Measurements from ENCODE around the gene INTS12. TPM values are rescaled to one million over a fixed set of nuclear protein-coding genes. Genes with fewer than 3 reads are reported as not detected.

INTS12 gene
- total and polyA plus RNA-seq, 2 of the 8 experiments (the other 6 are each of a cell fraction or from before 2014, with no cell fraction given): 12.3 to 14.1 TPM

GRCh38 chr4:105670684-105671083, 37.8 kb downstream of the INTS12 start:
- Histone ChIP-seq H3K9ac (replicated peaks in 1 of 4; ENCODE audit: extremely low read depth in 1 of 4, low read depth in 3 of 4, low read length in 3 of 4) (no peak overlapping the region), H3K9me3 (ENCODE audit: insufficient read depth in 2 of 2, low read depth in 1 of 2, low read length in 1 of 2) (no peaks in the 10 kb centered on the region), H3K14ac (ENCODE audit: insufficient read length) (no peak overlapping the region), H2BK120ac (replicated peaks; ENCODE audit: low read depth, low read length) (no peak overlapping the region), H2BK15ac (ENCODE audit: low read length) (no peak overlapping the region), H3K4me3 (ENCODE audit: extremely low read depth in 1 of 4, insufficient read depth in 2 of 4, low read depth in 3 of 4, low read length in 4 of 4) (no peak overlapping the region), H3K4me2 (ENCODE audit: insufficient read depth in 1 of 2, low read depth in 2 of 2, low read length in 2 of 2) (no peak overlapping the region), H3K79me2 (ENCODE audit: control insufficient read depth in 1 of 2, insufficient read depth in 2 of 2, low read length in 2 of 2) (no peaks in the 10 kb centered on the region), H3K18ac (ENCODE audit: extremely low read depth, low read length) (no peak overlapping the region), H3K23me2 (ENCODE audit: low read depth, low read length) (no peaks in the 10 kb centered on the region), H2AK5ac (ENCODE audit: low read depth, low read length) (no peak overlapping the region), H3K36me3 (ENCODE audit: control insufficient read depth in 2 of 4, insufficient read depth in 4 of 4, low read length in 3 of 4) (no peaks in the 10 kb centered on the region), H2BK12ac (ENCODE audit: low read depth, low read length) (no peak overlapping the region), H4K91ac (replicated peaks; ENCODE audit: insufficient read length, low read length) (no peak overlapping the region), H4K20me1 (replicated peaks in 1 of 2; ENCODE audit: control insufficient read depth in 1 of 2, insufficient read depth in 2 of 2, low read length in 2 of 2) (no peaks in the 10 kb centered on the region), H3K27me3 (replicated peaks in 1 of 4; ENCODE audit: control insufficient read depth in 3 of 4, extremely low read depth in 1 of 4, insufficient read depth in 3 of 4, low read length in 3 of 4) (no peaks in the 10 kb centered on the region), H3K27ac (ENCODE audit: low read depth, low read length) (no peak overlapping the region), H3K56ac (replicated peaks; ENCODE audit: insufficient read length, low read depth, low read length) (no peak overlapping the region), H3K4ac (replicated peaks; ENCODE audit: insufficient read length, low read depth, low read length) (no peak overlapping the region), H4K8ac (ENCODE audit: extremely low read depth, insufficient read depth, low read length) (no peak overlapping the region), H4K5ac (ENCODE audit: insufficient read length, low read depth, low read length) (no peak overlapping the region), H2BK20ac (ENCODE audit: low read length) (no peak overlapping the region), H3K4me1 (replicated peaks in 1 of 4; ENCODE audit: control insufficient read depth in 3 of 4, insufficient read depth in 4 of 4, low read length in 3 of 4) (no peaks in the 10 kb centered on the region), H2BK5ac (ENCODE audit: low read depth, low read length) (no peak overlapping the region), H3K79me1 (ENCODE audit: low read depth, low read length) (no peaks in the 10 kb centered on the region), H3K23ac (ENCODE audit: insufficient read length) (no peak overlapping the region), H2AFZ (ENCODE audit: low read length) (no peak overlapping the region)
- TF ChIP-seq RBBP5 (IDR thresholded peaks at IDR 0.05; ENCODE audit: borderline replicate concordance, low read depth, low read length) (no peak), SRF (IDR thresholded peaks at IDR 0.05; ENCODE audit: low read depth, low read length) (no peak), TCF12 (IDR thresholded peaks at IDR 0.05; ENCODE audit: low read depth, low read length) (no peak), EGR1 (IDR thresholded peaks at IDR 0.05; ENCODE audit: borderline replicate concordance, low read depth, low read length) (no peak), BACH1 (IDR thresholded peaks at IDR 0.05; ENCODE audit: low read length) (no peak), RFX5 (IDR thresholded peaks at IDR 0.05; ENCODE audit: borderline replicate concordance, low read depth, low read length) (no peak), USF2 (IDR thresholded peaks at IDR 0.05; ENCODE audit: low read length) (no peak), RXRA (IDR thresholded peaks at IDR 0.05; ENCODE audit: insufficient read depth, low read depth, low read length) (no peak)
- TF ChIP-seq, protein P1, sequence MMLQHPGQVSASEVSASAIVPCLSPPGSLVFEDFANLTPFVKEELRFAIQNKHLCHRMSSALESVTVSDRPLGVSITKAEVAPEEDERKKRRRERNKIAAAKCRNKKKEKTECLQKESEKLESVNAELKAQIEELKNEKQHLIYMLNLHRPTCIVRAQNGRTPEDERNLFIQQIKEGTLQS (IDR thresholded peaks at IDR 0.05; ENCODE audit: insufficient read depth, low read depth, low read length): no peak
- no peak for DNase-seq (ENCODE audit: low read depth in 1 of 2, low spot score in 2 of 2)
- ChIA-PET POLR2A (ENCODE audit: partially characterized antibody) (no interaction called here), CTCF (ENCODE audit: partially characterized antibody) (no interaction called here)
- FAIRE-seq: no peak
